HAP-1 (cell line): Measurements from ENCODE around the gene CAPN14.

Experiments used
- DNase-seq, 2 experiments: peaks; one replicate each; pipeline ENCODE4 v3.0.0-alpha.2; 2016 to 2020; ENCODE audit warnings: low spot score in 2 of 2
- H3K27me3 ChIP-seq: fragments of 250-450 bp; sonication (Bioruptor Pico); 2 replicates; pipeline ENCODE4 v1.5.1; 2020; ENCODE audit warnings: low read depth, mild to moderate bottlenecking, moderate library complexity
- H3K36me3 ChIP-seq: fragments of 250-450 bp; sonication (Bioruptor Pico); replicated peaks from 2 replicates; pipeline ENCODE4 v1.5.1; 2020; ENCODE audit warnings: mild to moderate bottlenecking
- H3K4me1 ChIP-seq: fragments of 250-450 bp; sonication (Bioruptor Pico); 2 replicates; pipeline ENCODE4 v1.5.1; 2020; ENCODE audit warnings: mild to moderate bottlenecking
- H3K4me3 ChIP-seq: fragments of 250-450 bp; sonication (Bioruptor Pico); 2 replicates; pipeline ENCODE4 v1.5.1; 2020; ENCODE audit warnings: mild to moderate bottlenecking, moderate library complexity
- H3K9me3 ChIP-seq: fragments of 250-450 bp; sonication (Bioruptor Pico); 2 replicates; pipeline ENCODE4 v1.5.1; 2020; ENCODE audit warnings: mild to moderate bottlenecking, moderate library complexity
- in situ Hi-C: fragments of 300-500 bp; cut with MboI; formaldehyde crosslinking; loops from 3 replicates; pipeline ENCODE4 v1.14.3; 2020; ENCODE audit warnings: low sequenced_read_pairs, inconsistent platforms, mixed read lengths

Gene CAPN14

DNA sequence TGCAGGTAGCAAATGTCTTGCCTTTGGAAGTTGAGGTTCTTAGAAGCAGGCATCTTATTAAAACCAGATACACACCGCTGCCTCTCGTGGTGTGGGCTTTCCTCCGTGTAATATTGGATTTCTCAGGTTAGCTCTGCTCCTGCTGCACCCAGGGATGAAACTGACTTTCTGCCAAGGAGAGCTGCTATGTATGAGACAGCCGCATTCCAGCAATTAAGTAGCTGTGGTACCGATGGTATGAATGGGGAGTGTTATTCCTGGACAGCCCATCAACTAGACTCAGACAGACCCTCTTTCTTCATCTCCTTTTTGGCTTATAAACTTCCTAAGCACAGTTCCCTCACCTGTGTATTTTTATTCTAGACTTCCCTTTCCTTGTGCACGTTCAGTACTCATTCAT, 9.8 kb upstream of the CAPN14 start:
- Histone ChIP-seq H3K9me3 (no peaks in the 10 kb centered on the region), H3K4me1 (no peaks in the 10 kb centered on the region), H3K36me3 (no peaks in the 10 kb centered on the region), H3K27me3 (peaks cover 5% of the 10 kb centered on the region), H3K4me3 (no peak overlapping the region)
- in situ Hi-C loops, result no loop called here
- DNase-seq, result no peak

- peaks cover 9% of the 10 kb centered on the region for H3K27me3 ChIP-seq
- no peaks in the 10 kb centered on the region for H3K9me3 ChIP-seq
- no peak overlapping the region for H3K4me3 ChIP-seq
- DNase-seq, result no peak
- in situ Hi-C loops, result no loop called here
- H3K36me3 ChIP-seq, result no peaks in the 10 kb centered on the region
- no peaks in the 10 kb centered on the region for H3K4me1 ChIP-seq
Measured at GRCh38 chr2:31226266-31226665, 9.0 kb upstream of the CAPN14 start.

DNA sequence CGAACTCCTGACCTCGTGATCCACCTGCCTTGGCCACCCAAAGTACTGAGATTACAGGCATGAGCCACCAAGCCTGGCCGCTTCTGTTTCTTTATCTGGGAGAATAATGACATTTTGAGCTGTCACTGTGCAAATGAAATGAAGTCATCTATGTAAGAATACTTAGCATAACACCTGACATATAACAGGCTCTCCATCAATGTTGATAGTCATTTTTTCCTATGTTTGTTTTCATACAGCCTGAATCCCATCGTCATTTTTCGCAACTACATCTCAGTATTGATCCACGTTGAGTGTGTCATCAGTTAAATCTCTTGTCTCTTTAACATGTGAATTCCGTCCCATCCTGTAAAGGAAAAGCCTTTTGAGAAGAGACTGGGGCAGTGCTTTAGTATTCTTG, 6.4 kb upstream of the CAPN14 start:
- no peaks in the 10 kb centered on the region for H3K36me3 ChIP-seq
- H3K4me3 ChIP-seq, result no peak overlapping the region
- H3K27me3 ChIP-seq, result peaks cover 13% of the 10 kb centered on the region
- no peaks in the 10 kb centered on the region for H3K9me3 ChIP-seq
- H3K4me1 ChIP-seq, result no peaks in the 10 kb centered on the region
- in situ Hi-C loops, result no loop called here
- DNase-seq, result no peak

GRCh38 chr2:31223026-31223425, 5.7 kb upstream of the CAPN14 start:
- H3K36me3 ChIP-seq, result no peaks in the 10 kb centered on the region
- H3K9me3 ChIP-seq, result no peaks in the 10 kb centered on the region
- in situ Hi-C loops, result no loop called here
- H3K27me3 ChIP-seq, result peaks cover 13% of the 10 kb centered on the region
- no peak overlapping the region for H3K4me3 ChIP-seq
- no peak for DNase-seq
- no peaks in the 10 kb centered on the region for H3K4me1 ChIP-seq

DNA sequence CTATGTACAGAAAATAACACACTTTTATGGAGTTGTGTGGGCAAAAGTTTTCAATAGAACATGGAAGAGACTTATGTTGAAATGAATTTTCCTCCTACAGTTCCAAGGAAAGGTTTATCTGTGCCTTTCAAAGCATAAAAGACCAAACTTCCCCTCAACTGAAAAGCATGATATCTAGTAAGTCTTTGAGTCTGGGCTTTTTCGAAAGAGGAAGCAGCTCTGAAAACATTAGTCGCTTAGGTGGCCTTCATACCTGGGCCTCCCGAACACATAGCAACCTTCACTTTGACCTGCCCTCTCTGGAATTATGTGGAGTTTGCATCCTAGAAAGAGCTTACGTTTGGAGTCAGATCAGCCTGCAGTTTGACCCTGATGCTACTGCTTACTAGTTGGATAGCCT, 4.8 kb upstream of the CAPN14 start:
- H3K27me3 ChIP-seq, result peaks cover 13% of the 10 kb centered on the region
- H3K9me3 ChIP-seq, result no peaks in the 10 kb centered on the region
- H3K36me3 ChIP-seq, result no peaks in the 10 kb centered on the region
- H3K4me3 ChIP-seq, result no peak overlapping the region
- no peak for DNase-seq
- no peaks in the 10 kb centered on the region for H3K4me1 ChIP-seq
- in situ Hi-C loops, result no loop called here

DNA sequence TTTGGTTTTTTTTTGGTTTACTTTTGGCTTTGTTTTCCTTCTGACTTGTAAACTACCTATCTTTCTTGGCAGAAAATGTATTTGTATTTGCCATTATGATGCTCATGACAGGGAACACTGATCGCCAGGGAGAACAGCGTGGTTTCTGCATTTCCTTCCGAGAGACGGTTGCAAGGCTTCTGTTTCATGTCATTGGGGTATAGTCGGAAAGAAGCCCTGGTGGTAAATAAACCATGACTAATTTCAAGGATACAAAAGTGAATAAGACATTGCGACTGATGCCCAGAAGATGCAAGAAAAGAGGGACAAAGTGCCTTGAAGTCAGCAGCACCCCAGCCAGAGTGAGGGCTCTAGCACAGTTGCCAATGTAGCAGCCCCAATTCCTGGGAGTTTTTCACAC, 4.2 kb upstream of the CAPN14 start:
- no peaks in the 10 kb centered on the region for H3K36me3 ChIP-seq
- H3K4me1 ChIP-seq, result no peaks in the 10 kb centered on the region
- H3K9me3 ChIP-seq, result no peaks in the 10 kb centered on the region
- H3K27me3 ChIP-seq, result peaks cover 13% of the 10 kb centered on the region
- DNase-seq, result no peak
- in situ Hi-C loops, result no loop called here
- no peak overlapping the region for H3K4me3 ChIP-seq

DNA sequence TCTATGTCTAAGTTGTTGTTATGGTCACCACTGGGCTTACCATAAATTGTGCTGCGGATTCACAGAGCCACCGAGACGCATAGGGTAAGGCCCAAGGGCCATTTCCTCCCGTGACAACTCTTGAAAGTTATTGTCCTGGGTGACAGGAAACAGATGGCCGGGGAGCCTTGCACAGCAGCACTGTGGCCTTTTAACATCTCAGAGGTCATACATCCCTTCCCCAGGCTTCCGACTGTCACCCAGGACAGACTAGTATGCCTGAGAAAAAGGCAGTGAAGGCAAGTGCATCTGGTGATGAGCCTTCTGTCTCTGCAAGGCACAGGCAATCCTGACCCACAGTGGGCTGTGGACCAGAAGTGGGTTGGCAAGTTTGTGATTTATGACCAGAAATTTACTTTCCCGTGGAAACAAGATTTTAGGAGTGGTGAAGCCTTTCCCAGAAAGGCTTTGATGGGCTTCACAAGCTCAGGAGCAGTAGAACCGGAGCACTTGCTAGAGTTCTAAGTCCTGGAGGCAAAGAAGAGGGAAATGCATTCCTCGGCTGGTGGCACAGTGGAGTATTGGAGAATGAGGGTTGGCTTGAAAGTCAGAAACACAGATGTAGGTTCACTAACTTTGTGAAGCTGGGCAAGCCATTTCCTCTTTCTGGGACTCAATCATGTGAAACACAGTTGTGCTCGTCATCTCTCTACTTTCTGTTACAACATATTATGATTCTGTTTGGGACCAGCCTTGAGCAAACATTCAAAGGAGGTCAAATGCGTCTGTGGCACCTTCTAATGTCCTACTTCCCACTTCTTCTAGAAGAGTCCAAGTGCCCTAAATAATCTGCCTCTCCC, 2.0 kb upstream of the CAPN14 start:
- in situ Hi-C loops, result no loop called here
- H3K27me3 ChIP-seq, result peaks cover 13% of the 10 kb centered on the region
- no peaks in the 10 kb centered on the region for H3K4me1 ChIP-seq
- no peaks in the 10 kb centered on the region for H3K9me3 ChIP-seq
- DNase-seq, result no peak
- H3K4me3 ChIP-seq, result no peak overlapping the region
- no peaks in the 10 kb centered on the region for H3K36me3 ChIP-seq

DNA sequence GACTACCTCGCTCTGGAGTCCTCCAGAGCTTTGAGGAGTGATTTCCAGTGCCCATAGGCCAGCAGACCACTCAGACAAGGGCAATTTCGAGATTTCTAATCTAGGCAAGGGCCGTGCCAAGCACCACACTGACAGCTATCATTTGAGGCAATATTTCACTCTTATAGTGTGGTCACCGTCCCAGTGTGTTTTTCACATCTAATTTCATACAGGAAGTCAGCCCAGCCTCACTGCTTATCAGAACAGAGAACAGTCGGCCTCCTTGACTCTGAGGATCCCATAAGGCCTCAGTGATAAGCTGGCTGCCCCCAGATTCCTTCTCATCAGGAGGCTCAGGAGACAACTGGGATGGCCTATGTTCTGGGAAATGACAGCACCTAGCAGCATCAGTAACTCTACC, 581 bp downstream of the CAPN14 start:
- H3K4me1 ChIP-seq, result no peaks in the 10 kb centered on the region

DNA sequence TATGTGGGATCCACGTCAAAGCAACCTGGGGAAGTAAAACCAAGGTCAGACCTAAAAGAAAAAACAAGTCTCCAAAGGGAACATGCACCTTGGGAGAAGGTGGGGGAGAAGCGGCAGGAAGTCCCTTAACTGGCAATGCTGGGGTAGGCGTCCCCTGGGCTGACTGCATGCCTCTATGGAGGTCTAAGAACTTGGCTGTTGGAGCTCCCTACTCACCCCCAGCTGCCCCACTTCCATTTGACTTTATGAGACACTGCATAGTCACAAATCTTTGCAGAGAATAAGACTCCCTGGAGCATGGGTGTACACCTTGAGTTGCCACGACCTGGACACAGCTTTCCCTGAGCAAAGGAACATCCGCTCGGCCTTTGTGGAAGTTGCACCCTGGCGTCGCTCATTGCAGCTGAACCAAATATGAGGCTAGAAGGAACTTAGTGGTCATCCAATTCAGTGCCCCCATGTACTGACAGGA, 2.8 kb downstream of the CAPN14 start:
- H3K4me3 ChIP-seq, result no peak overlapping the region
- no peaks in the 10 kb centered on the region for H3K4me1 ChIP-seq
- no peaks in the 10 kb centered on the region for H3K27me3 ChIP-seq
- in situ Hi-C loops, result no loop called here
- DNase-seq, result no peak
- no peaks in the 10 kb centered on the region for H3K9me3 ChIP-seq
- H3K36me3 ChIP-seq, result no peaks in the 10 kb centered on the region

More for the DNA sequence above, 581 bp downstream of the CAPN14 start:
- DNase-seq, result no peak
- H3K4me3 ChIP-seq, result no peak overlapping the region
- no peaks in the 10 kb centered on the region for H3K9me3 ChIP-seq
- in situ Hi-C loops, result no loop called here
- peaks cover 4% of the 10 kb centered on the region; the same call in 1 of the 2 replicates for H3K27me3 ChIP-seq
- no peaks in the 10 kb centered on the region for H3K36me3 ChIP-seq

- Histone ChIP-seq H3K27me3 (no peaks in the 10 kb centered on the region), H3K4me3 (no peak overlapping the region), H3K36me3 (no peaks in the 10 kb centered on the region), H3K9me3 (no peaks in the 10 kb centered on the region), H3K4me1 (no peaks in the 10 kb centered on the region)
- in situ Hi-C loops, result no loop called here
- no peak for DNase-seq
Measured at GRCh38 chr2:31213601-31214443, 3.5 kb downstream of the CAPN14 start.

DNA sequence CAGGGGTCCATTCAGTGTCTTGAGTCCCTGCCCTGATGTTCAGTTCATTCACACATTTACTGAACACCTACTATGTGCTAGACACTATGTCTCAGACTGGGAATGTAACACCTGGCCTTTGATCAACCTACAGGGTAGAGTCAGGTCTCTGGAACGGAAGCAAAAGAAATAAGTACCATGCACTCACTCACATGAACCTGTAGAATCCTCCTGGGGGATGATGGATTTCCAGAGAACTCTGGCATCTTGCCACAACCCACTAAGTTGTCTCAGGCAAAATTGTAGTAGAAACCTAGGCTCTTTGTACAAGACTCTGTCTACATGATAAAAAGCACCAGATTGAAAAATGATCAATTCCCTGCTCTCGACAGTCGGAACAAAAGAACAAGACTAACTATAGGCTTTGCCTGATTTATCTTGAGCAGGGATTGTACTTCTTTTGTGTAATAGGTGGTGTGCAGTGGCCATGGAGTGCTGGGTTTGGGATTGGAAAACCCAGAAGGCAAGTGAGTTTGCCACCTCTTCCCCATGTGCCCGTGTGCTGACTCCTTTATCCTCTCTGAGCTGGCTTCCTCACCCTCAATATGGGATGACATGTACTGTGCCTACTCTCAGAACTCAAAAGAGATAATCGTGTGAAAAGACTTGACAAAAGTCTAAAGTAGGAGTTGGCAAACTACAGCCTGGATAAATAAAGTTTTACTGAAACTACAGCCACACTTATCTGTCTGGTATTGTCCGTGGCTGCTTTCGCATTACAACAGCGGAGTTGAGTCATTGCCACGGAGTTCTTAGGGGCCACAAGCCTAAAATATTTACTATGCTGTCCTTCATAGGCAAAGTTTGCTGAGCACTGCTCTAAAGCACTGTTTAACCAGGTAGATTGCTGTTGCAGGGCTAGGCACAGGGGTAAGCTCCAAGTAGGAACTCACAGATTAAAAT, 4.4 kb downstream of the CAPN14 start:
- H3K36me3 ChIP-seq, result no peaks in the 10 kb centered on the region
- no peaks in the 10 kb centered on the region for H3K9me3 ChIP-seq
- no peak overlapping the region for H3K4me3 ChIP-seq
- no peak for DNase-seq
- H3K4me1 ChIP-seq, result no peaks in the 10 kb centered on the region
- in situ Hi-C loops, result no loop called here
- H3K27me3 ChIP-seq, result no peaks in the 10 kb centered on the region

DNA sequence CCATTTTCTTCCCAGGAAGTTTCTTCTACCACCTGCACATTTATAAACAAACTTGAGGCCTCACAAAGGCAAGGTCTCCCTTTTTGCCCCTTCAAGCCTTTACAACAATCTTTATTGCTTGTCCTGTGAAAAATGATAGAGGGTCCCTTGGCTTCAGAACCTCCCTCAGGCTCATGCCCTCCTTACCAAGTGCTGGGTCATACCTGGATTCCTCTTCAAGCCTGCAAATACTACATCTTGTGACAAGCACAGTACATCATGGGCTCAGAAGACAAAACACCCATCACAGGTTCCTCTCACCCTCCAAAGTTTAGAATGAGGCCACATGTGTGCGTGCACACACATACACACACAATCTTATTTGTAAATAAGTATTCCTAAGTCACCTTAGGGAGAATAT, 9.1 kb downstream of the CAPN14 start:
- no peaks in the 10 kb centered on the region for H3K9me3 ChIP-seq
- no peaks in the 10 kb centered on the region for H3K4me1 ChIP-seq
- H3K36me3 ChIP-seq, result no peaks in the 10 kb centered on the region
- in situ Hi-C loops, result no loop called here
- no peaks in the 10 kb centered on the region for H3K27me3 ChIP-seq
- H3K4me3 ChIP-seq, result no peak overlapping the region
- no peak for DNase-seq

DNA sequence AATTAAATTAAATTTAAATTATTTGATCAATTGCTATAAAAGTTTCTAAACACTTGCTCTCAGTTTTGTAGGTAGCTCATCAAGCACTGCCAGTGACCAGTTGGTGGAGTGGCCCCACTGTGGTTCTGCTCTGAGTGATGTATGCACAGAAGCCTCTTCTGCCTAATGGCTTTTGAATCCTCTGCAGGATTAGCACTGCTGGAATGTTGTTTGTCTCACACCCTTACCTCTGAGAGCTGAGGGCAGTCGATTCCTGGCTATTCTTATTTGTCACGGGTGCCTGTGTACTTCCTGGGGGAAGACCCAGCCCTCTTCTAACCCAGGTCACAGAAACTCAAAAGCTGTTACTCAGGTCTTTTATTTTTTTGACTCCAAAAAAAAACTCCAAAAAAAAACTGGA, 9.5 kb downstream of the CAPN14 start:
- in situ Hi-C loops, result no loop called here
- no peak for DNase-seq
- Histone ChIP-seq H3K27me3 (no peaks in the 10 kb centered on the region), H3K4me1 (no peaks in the 10 kb centered on the region), H3K36me3 (no peaks in the 10 kb centered on the region), H3K9me3 (no peaks in the 10 kb centered on the region), H3K4me3 (no peak overlapping the region)
